Ovary (tissue), 9 donors: ENCODE measurements around the gene CCDC40. TPM values are rescaled to one million over a fixed set of nuclear protein-coding genes. Genes with fewer than 3 reads are reported as not detected.
A peak's percentile ranks its signal among the peaks of the same experiment; 100 is the strongest.
"Not testable (repeated sequence)": the region's sequence is repeated elsewhere in the genome, so short reads cannot be mapped to it uniquely, and the experiment has no call there.

Source experiments
- DNase-seq, 5 donors: peaks; one replicate each; pipeline ENCODE4 v3.0.0-alpha.2; 2019 to 2020
- H3K27ac ChIP-seq, 2 donors: fragments of 200-600 bp; one replicate each; pipeline versions ENCODE4 v1.5.1 to v1.8.0; 2019 to 2022
- H3K27me3 ChIP-seq: fragments of 200-600 bp; one replicate; pipeline ENCODE4 v1.8.0; 2022
- H3K36me3 ChIP-seq: fragments of 200-600 bp; sonication (generic); one replicate; pipeline ENCODE4 v1.5.1; 2019
- H3K4me1 ChIP-seq: one replicate; pipeline ENCODE4 v1.8.1; 2013; ENCODE audit warnings: mild to moderate bottlenecking, moderate library complexity; ENCODE audit not compliant: insufficient read depth
- H3K4me3 ChIP-seq: fragments of 200-600 bp; sonication (generic); one replicate; pipeline ENCODE4 v1.5.1; 2017
- H3K9me3 ChIP-seq, 2 donors: fragments of 200-600 bp in 1 of 2; sonication (generic) in 1 of 2; one replicate each; pipeline versions ENCODE4 v1.5.1 to v1.8.1; 2013 to 2019; ENCODE audit warnings: mild to moderate bottlenecking in 1 of 2, moderate library complexity in 1 of 2
- CTCF ChIP-seq, 3 donors: fragments of 450-650 bp in 2 of 3; fragments of 200-600 bp in 1 of 3; IDR thresholded peaks; one replicate each; pipeline versions ENCODE4 v1.5.1 to v1.8.0; 2016 to 2022; ENCODE audit warnings: antibody characterized with exemption in 3 of 3, mild to moderate bottlenecking in 1 of 3
- EP300 ChIP-seq: sonication (generic); formaldehyde crosslinking; IDR thresholded peaks from one replicate; pipeline ENCODE4 v1.6.1; 2017; ENCODE audit warnings: antibody characterized with exemption
- POLR2A ChIP-seq: fragments of 450-650 bp; IDR thresholded peaks from one replicate; pipeline ENCODE4 v1.6.1; 2017; ENCODE audit warnings: antibody characterized with exemption, mild to moderate bottlenecking, moderate library complexity
- WGBS, 3 donors: extraction: QIAGEN DNeasy Blood & Tissue Kit in 1 of 3; methylation state at CpG; one replicate each; pipeline versions ENCODE4 v1.1.5 to v1.1.7; 2013 to 2017; 5-methylcytosine and 5-hydroxymethylcytosine counted together
- intact Hi-C, 4 donors: fragments of 100-400 bp; cut with DNase I; formaldehyde crosslinking; loops; one replicate each; pipeline versions ENCODE4 v1.11.0 to v1.15.1; 2022 to 2023
- polyA plus RNA-seq, 2 donors: library from polyadenylated mRNA; stranded (reverse); fragments of 200-250 nt in 1 of 2; fragments of 350-450 nt in 1 of 2; fragmentation: Illumina TruSeq in 1 of 2; extraction: RNeasy Lipid Tissue Mini Kit (QIAGEN cat#74804) in 1 of 2; gene quantifications; one replicate each; pipeline ENCODE4 v1.2.3, GENCODE V29; 2013 to 2014
- total RNA-seq, 7 donors: library from RNA; depleted of rRNA in 2 of 7; stranded (reverse); fragments of >200 nt in 2 of 7; fragmentation: NEBNext Ultra II Directional in 3 of 7; extraction: Animal tissue kit (Norgen Biotek cat#: 25700) in 3 of 7; gene quantifications; one replicate each; pipeline versions ENCODE4 v1.1.0 to v1.2.4, GENCODE V29; 2016 to 2023
- donor health status: DM: no; HTN: no; CAD: no; lungs with moderate emphysema.
- donor health status: DM: no; HTN: no; CAD: no.
- donor health status: Bipolar disorder and iron deficiency.
- donor health status: DM: yes; HTN: yes; CAD: no.
- donor health status: DM: no; HTN: no; CAD: no.
- donor health status: DM: yes; HTN: yes; CAD: no.

The CCDC40 gene
- total and polyA plus RNA-seq, 9 donors: 1.5 to 27.8 (median 6.0) TPM

DNA sequence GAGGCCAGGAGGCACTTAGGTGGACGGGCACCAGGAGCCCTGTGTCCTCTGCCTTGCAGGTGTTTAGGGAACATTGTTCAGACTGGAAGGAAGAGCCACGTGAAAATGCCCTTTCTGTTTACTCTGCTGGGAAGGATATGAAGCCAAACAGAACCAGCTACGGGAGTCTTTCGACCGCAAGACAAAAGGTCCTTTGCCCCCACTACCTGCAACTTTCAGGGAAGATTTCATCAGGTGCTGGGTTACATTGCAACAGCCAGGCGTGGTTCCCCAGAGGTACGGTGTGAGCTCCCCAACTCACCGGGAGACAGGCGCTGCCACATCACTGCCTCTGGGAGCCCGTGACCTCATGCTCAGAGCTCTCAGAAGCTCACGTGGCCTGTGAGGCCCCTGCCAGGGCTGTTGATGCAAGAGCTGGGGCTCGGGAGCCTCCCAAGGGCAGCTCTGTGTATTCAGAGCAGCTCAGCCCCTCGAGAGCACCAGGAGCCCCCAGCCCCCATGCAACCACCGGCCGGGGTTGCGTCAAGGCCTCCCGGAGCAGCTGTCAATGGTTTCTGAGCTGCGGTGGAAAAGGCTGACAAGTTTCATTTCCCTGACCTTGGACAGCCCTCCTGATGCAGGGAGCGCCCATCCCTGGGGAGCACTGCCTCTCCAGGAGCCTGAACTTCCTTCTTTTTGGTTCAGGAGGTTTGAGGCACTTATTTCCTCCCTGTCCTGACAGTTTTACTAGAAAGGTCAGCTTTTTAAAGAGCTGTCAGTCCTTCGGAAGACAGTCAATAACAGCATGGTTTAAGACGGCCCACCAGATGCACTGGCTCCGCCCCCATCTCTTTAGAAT lies 42.8 kb upstream of the CCDC40 start:
- WGBS, 3 donors: 35 to 47% (median 43%) methylated on average over 22 of the region's 22 CpGs
- intact Hi-C loops: loop anchor here in 3 of 4 donors (2.0 to 5.0 kb wide), 4 partner anchors 151 to 251 kb away; no protein-coding TSS in a partner anchor
- no peak for TF ChIP-seq POLR2A
- TF ChIP-seq EP300: no peak
- TF ChIP-seq CTCF (IDR thresholded peaks at IDR 0.05): no peak
- Histone ChIP-seq H3K4me1 (peaks cover 39% of the 10 kb centered on the region), H3K27me3 (no peaks in the 10 kb centered on the region), H3K4me3 (no peak overlapping the region), H3K36me3 (no peaks in the 10 kb centered on the region), H3K27ac (peak overlapping the region; percentile 67 to 72), H3K9me3 (no peaks in the 10 kb centered on the region)
- peak; percentile 87 to 93 (median 91) for DNase-seq

DNA sequence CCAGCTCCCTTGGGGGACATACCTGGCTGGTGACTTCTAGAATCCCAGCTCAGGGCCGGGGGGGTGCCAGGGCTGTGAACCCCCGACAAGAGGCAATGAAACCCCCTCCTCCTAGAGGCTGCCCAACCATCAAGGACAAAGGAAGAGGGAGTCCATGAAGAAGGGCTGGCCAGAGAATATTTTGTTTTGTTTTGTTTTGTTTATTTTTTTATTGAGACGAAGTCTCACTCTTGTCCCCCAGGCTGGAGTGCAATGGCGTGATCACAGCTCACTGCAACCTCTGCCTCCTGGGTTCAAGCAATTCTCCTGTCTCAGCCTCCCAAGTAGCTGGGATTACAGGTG lies 42.2 kb upstream of the CCDC40 start:
- DNase-seq: peak in 1 of 5 donors; percentile 42
- H3K9me3 ChIP-seq, H3K27me3 ChIP-seq, H3K36me3 ChIP-seq, H3K4me3 ChIP-seq: not testable (repeated sequence)
- WGBS, 3 donors: 49 to 60% (median 50%) methylated on average over 4 of the region's 4 CpGs
- H3K4me1 ChIP-seq: peaks cover 33% of the 10 kb centered on the region
- intact Hi-C loops: loop anchor here in 2 of 4 donors (5.0 kb wide), 2 partner anchors 152 to 202 kb away; no protein-coding TSS in a partner anchor
- peak overlapping the region in 1 of 2 donors; percentile 67 for H3K27ac ChIP-seq

DNA sequence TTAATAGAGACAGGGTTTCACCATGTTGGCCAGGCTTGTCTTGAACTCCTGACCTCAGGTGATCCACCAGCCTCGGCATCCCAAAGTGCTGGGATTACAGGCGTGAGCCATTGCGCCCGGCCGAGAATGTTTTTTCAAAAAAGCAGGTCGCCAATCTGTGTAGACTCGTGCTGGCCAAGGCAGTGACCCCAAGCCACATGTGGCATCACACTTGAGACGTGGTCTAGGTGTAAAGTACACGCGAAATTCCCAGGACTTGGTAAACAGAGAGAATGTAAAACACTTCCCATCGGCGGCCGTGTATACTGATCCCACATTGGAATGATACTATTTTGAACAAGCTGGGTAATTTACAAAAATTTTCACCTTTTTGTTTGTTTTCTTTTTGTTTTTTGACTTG lies 41.8 kb upstream of the CCDC40 start:
- H3K36me3 ChIP-seq: no peaks in the 10 kb centered on the region
- no peaks in the 10 kb centered on the region for H3K9me3 ChIP-seq
- no peaks in the 10 kb centered on the region for H3K27me3 ChIP-seq
- H3K4me3 ChIP-seq: no peak overlapping the region
- intact Hi-C loops: loop anchor here in 2 of 4 donors (5.0 kb wide), 2 partner anchors 152 to 202 kb away; no protein-coding TSS in a partner anchor
- H3K27ac ChIP-seq: peak overlapping the region in 1 of 2 donors; percentile 67
- H3K4me1 ChIP-seq: peaks cover 29% of the 10 kb centered on the region
- 92 to 95% (median 93%) methylated on average over 13 of the region's 13 CpGs for WGBS, 3 donors
- TF ChIP-seq EP300: no peak
- no peak for TF ChIP-seq CTCF (IDR thresholded peaks at IDR 0.05)
- TF ChIP-seq POLR2A: no peak
- no peak for DNase-seq

DNA sequence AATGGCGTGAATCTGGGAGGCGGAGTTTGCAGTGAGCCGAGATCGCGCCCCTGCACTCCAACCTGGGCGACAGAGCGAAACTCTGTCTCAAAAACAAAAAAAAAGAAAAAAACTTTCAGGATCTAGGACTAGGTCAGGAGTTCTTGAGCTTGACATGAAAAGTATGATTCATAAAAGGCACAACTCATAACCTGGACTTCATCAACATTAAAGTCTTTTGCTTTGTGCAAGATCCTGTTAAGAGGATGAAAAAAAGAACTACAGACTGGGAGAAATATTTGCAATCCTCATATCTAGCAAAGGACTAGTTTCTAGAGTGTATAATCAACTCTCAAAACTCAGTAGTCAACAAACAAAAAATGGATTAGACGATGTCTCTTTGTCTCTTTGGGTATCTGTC lies 40.7 kb upstream of the CCDC40 start:
- intact Hi-C loops: no loop called here
- TF ChIP-seq CTCF (IDR thresholded peaks at IDR 0.05) (no peak), POLR2A (no peak), EP300 (no peak)
- no peak overlapping the region for H3K27ac ChIP-seq
- peaks cover 22% of the 10 kb centered on the region for H3K4me1 ChIP-seq
- WGBS, 3 donors: 95 to 97% (median 96%) methylated on average over 8 of the region's 8 CpGs
- no peak overlapping the region for H3K4me3 ChIP-seq
- no peaks in the 10 kb centered on the region for H3K27me3 ChIP-seq
- no peaks in the 10 kb centered on the region for H3K36me3 ChIP-seq
- H3K9me3 ChIP-seq: no peaks in the 10 kb centered on the region
- DNase-seq: no peak

DNA sequence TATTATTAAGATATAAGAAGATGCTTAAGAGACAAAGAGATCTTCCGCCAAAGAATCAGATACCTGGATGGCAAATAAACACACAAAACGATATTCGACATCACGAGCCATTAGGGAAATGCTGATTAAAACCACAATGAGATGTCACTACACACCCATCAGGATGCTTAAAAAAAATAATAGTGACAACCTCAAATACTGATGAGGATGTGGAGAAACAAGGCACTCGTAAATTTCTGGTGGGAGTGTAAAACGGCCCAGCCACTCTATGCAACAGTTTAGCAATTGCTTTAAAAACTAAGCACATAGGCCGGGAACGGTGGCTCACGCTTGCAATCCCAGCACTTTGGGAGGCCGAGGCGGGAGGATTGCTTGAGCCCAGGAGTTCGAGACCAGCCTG lies 40.2 kb upstream of the CCDC40 start:
- TF ChIP-seq CTCF (IDR thresholded peaks at IDR 0.05): no peak
- no peak for TF ChIP-seq EP300
- TF ChIP-seq POLR2A: no peak
- no peak overlapping the region for H3K27ac ChIP-seq
- intact Hi-C loops: no loop called here
- no peaks in the 10 kb centered on the region for H3K9me3 ChIP-seq
- no peak overlapping the region for H3K4me3 ChIP-seq
- H3K27me3 ChIP-seq: no peaks in the 10 kb centered on the region
- no peaks in the 10 kb centered on the region for H3K36me3 ChIP-seq
- no peak for DNase-seq
- 90 to 94% (median 94%) methylated on average over 12 of the region's 12 CpGs for WGBS, 3 donors
- H3K4me1 ChIP-seq: peaks cover 21% of the 10 kb centered on the region
